ENCODE measurements around the gene TMEM184A.

DNA sequence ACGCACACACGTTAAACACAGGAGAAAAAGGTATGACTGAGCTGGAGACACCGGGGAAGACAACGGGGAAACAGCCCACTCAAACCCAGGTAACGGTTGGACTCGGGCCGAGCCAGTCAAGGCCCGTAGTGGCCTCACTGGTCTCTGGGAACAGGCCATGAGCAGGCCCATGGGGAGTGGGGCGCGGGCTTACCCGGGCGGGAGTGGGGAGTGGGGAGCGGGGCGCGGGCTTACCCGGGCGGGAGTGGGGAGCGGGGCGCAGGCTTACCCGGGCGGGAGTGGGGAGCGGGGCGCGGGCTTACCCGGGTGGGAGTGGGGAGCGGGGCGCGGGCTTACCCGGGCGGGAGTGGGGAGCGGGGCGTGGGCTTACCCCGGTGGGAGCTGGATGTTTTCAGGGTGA, 63.4 kb downstream of the TMEM184A start:
- TF ChIP-seq, protein P1, sequence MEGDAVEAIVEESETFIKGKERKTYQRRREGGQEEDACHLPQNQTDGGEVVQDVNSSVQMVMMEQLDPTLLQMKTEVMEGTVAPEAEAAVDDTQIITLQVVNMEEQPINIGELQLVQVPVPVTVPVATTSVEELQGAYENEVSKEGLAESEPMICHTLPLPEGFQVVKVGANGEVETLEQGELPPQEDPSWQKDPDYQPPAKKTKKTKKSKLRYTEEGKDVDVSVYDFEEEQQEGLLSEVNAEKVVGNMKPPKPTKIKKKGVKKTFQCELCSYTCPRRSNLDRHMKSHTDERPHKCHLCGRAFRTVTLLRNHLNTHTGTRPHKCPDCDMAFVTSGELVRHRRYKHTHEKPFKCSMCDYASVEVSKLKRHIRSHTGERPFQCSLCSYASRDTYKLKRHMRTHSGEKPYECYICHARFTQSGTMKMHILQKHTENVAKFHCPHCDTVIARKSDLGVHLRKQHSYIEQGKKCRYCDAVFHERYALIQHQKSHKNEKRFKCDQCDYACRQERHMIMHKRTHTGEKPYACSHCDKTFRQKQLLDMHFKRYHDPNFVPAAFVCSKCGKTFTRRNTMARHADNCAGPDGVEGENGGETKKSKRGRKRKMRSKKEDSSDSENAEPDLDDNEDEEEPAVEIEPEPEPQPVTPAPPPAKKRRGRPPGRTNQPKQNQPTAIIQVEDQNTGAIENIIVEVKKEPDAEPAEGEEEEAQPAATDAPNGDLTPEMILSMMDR (IDR thresholded peaks at IDR 0.05): no peak
- no peak for TF ChIP-seq POLR2A (IDR thresholded peaks at IDR 0.05)

All from uterus (tissue), 2 donors.